GM18520 (cell line): ENCODE data around the gene NBPF19.
"Not testable (repeated sequence)": the region's sequence is repeated elsewhere in the genome, so short reads cannot be mapped to it uniquely, and the experiment has no call there.

Experiments
- ATAC-seq: cut with Tn5 transposase; IDR thresholded peaks from one replicate; pipeline ENCODE4 v1.9.1; 2021; ENCODE audit not compliant: unreplicated experiment

Gene NBPF19

DNA sequence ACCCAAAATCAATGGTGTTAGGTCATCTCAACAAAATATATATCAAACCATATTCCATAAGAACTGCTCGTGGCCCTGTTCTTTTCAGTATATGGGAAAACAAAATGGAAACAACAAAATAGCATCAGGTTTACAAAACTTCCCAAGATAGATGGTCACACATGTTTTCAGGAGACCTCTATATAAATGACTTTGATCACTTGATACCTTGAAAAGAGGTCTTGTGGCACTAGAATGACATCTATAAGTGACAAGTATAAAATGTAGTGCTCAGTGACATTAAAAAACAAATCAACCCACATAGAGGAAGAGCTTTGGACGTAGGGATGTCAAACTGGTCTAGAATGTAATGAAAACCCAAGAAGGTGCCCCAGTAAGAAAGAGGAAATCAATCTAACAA, at the start of gene NBPF19:
TSS of gene NBPF19 (plus strand) at position 301 of the 400 bp plus-strand sequence. CDS start 888 bp downstream, outside the sequence.
- not testable (repeated sequence) for ATAC-seq

DNA sequence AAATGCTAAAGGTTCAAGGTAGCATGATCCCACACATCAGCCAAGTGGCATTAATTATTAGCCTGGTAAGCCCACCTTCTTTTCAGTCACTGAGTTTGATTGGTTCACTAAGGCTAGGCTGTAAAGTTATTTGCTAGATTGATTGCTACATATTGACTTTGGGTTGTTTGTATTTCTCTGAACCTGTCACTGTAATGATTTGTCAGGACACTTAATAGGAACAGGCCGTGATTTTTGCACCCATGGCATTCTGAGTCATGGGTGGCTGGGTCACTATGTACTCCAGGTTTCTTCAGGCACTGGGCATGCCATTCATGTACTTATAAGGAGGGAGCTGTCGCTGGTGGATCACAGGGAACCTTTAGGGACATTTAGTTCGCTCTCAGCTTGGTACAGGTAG, 46.5 kb upstream of the NBPF19 start:
- ATAC-seq: not testable (repeated sequence)

- ATAC-seq: not testable (repeated sequence)
Observed at GRCh38 chr1:149445451-149445850, 29.4 kb upstream of the NBPF19 start.

- ATAC-seq: not testable (repeated sequence)
Observed at GRCh38 chr1:149452196-149452595, 22.6 kb upstream of the NBPF19 start.

GRCh38 chr1:149452652-149453051, 22.2 kb upstream of the NBPF19 start:
- not testable (repeated sequence) for ATAC-seq

DNA sequence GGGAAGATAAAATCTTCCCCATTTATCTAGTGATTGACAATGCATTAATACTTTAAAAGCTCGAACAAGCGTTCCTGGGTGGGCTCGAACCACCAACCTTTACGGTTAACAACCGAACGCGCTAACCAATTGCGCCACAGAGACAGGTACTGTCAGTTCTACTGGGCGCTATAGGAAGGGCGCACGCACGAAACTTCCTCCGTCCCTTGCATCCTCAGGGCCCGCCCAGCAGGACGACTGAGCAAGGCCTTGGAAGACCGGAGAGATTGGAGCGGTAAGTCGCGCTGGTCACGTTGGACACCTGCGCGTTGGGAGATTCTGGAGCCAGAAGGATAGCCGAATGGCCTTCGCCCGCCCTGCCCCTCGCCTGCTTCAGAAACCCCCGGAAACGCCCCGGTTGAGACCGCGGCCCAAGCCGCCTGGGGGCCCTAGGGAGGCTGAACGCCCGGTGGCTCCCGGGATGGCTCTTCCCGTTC, 83.5 kb downstream of the NBPF19 start:
- not testable (repeated sequence) for ATAC-seq

GRCh38 chr1:149561806-149562205, 87.0 kb downstream of the NBPF19 start:
- ATAC-seq: not testable (repeated sequence)

DNA sequence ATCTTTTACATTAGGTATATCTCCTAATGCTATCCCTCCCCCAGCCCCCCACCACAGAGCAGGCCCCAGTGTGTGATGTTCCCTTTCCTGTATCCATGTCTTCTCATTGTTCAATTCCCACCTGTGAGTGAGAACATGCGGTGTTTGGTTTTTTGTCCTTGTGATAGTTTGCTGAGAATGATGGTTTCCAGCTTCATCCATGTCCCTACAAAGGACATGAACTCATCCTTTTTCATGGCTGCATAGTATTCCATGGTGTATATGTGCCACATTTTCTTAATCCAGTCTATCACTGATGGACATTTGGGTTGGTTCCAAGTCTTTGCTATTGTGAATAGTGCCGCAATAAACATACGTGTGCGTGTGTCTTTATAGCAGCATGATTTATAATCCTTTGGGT, 90.6 kb downstream of the NBPF19 start:
- ATAC-seq: not testable (repeated sequence)

DNA sequence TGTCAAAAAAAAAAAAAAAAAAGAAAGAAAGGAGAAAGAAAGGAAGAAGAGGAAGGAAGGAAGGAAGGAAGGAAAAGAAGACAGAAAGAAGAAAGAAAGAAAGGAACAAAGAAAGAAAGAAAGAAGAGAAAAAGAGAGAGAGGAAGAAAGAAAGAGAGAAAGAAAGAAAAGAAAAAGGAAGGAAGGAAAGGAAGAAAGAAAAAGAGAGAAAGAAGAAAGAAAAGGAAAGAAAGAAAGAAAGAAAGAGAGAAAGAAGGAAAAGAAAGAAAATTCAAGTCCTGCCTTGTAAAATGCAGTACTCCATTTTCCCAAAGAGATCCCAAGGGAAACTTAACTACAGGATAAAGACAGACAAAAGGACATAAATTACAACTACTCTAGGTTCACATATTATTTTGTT, 97.9 kb downstream of the NBPF19 start:
- ATAC-seq: not testable (repeated sequence)

GRCh38 chr1:149585592-149585991, 110.7 kb downstream of the NBPF19 start:
- not testable (repeated sequence) for ATAC-seq
